Measurements from ENCODE around the gene NELL2.
"Not testable (repeated sequence)": the region's sequence is repeated elsewhere in the genome, so short reads cannot be mapped to it uniquely, and the experiment has no call there.

Gene NELL2

GRCh38 chr12:44847403-44847802 lies 28.7 kb downstream of the NELL2 start:
- DNase-seq, result no peak

GRCh38 chr12:44846826-44847225 lies 29.3 kb downstream of the NELL2 start:
- DNase-seq, result no peak

GRCh38 chr12:44842669-44843068 lies 33.4 kb downstream of the NELL2 start:
- DNase-seq, result no peak

- DNase-seq, result no peak
Observed at GRCh38 chr12:44839785-44840184, 36.3 kb downstream of the NELL2 start.

GRCh38 chr12:44837114-44837755 lies 38.9 kb downstream of the NELL2 start:
- no peak for DNase-seq

GRCh38 chr12:44835641-44836379 lies 40.3 kb downstream of the NELL2 start:
- peak; percentile 9 for DNase-seq

GRCh38 chr12:44834996-44835395 lies 41.1 kb downstream of the NELL2 start:
- not testable (repeated sequence) for DNase-seq

GRCh38 chr12:44833561-44833960 lies 42.6 kb downstream of the NELL2 start:
- no peak for DNase-seq

- DNase-seq, result no peak
Observed at GRCh38 chr12:44830566-44831055, 45.5 kb downstream of the NELL2 start.

GRCh38 chr12:44829045-44829444 lies 47.1 kb downstream of the NELL2 start:
- no peak for DNase-seq

- no peak for DNase-seq
Observed at GRCh38 chr12:44827832-44828438, 48.2 kb downstream of the NELL2 start.

- DNase-seq, result not testable (repeated sequence)
Observed at GRCh38 chr12:44821702-44822101, 54.4 kb downstream of the NELL2 start.

- no peak for DNase-seq
Observed at GRCh38 chr12:44819884-44820283, 56.2 kb downstream of the NELL2 start.

- DNase-seq, result no peak
Observed at GRCh38 chr12:44817687-44818086, 58.4 kb downstream of the NELL2 start.

GRCh38 chr12:44816446-44817017 lies 59.6 kb downstream of the NELL2 start:
- no peak for DNase-seq

GRCh38 chr12:44812062-44812461 lies 64.1 kb downstream of the NELL2 start:
- DNase-seq, result no peak

GRCh38 chr12:44804068-44804467 lies 72.0 kb downstream of the NELL2 start:
- no peak for DNase-seq

- DNase-seq, result no peak
Observed at GRCh38 chr12:44795970-44796369, 80.1 kb downstream of the NELL2 start.

- no peak for DNase-seq
Observed at GRCh38 chr12:44788731-44789130, 87.4 kb downstream of the NELL2 start.

GRCh38 chr12:44780221-44780790 lies 95.8 kb downstream of the NELL2 start:
- DNase-seq, result peak; percentile 3

GRCh38 chr12:44779766-44780165 lies 96.3 kb downstream of the NELL2 start:
- no peak for DNase-seq

- no peak for DNase-seq
Observed at GRCh38 chr12:44778863-44779262, 97.3 kb downstream of the NELL2 start.

- DNase-seq, result no peak
Observed at GRCh38 chr12:44777044-44777443, 99.1 kb downstream of the NELL2 start.

All from midbrain (tissue), 1 donor.